ENCODE data around the gene ATP2B1. TPM values are rescaled to one million over a fixed set of nuclear protein-coding genes. Genes with fewer than 3 reads are reported as not detected.

ATP2B1 gene
- total RNA-seq, 1 donor from 2014 or later: 61.2 TPM

GRCh38 chr12:89686311-89686710 is 22.3 kb downstream of the ATP2B1 start:
- H3K27ac Mint-ChIP-seq (ENCODE audit: unreplicated experiment): no peak overlapping the region
- H3K9me3 Mint-ChIP-seq (ENCODE audit: unreplicated experiment): peaks cover 3% of the 10 kb centered on the region
- H3K4me1 Mint-ChIP-seq (ENCODE audit: low read depth, unreplicated experiment): peaks cover 15% of the 10 kb centered on the region
- H3K27me3 Mint-ChIP-seq (ENCODE audit: unreplicated experiment): no peaks in the 10 kb centered on the region
- peaks cover 13% of the 10 kb centered on the region for H3K36me3 Mint-ChIP-seq (ENCODE audit: unreplicated experiment)
- H3K4me3 Mint-ChIP-seq (ENCODE audit: unreplicated experiment): no peak overlapping the region
- DNase-seq: no peak
- TF ChIP-seq CTCF (IDR thresholded peaks at IDR 0.05; ENCODE audit: partially characterized antibody, unreplicated experiment): no peak

GRCh38 chr12:89685363-89685972 is 23.2 kb downstream of the ATP2B1 start:
- TF ChIP-seq CTCF (IDR thresholded peaks at IDR 0.05; ENCODE audit: partially characterized antibody, unreplicated experiment): no peak
- H3K9me3 Mint-ChIP-seq (ENCODE audit: unreplicated experiment): peaks cover 1% of the 10 kb centered on the region

GRCh38 chr12:89684136-89684535 is 24.5 kb downstream of the ATP2B1 start:
- Mint-ChIP-seq H3K4me3 (ENCODE audit: unreplicated experiment) (no peak overlapping the region), H3K27me3 (ENCODE audit: unreplicated experiment) (no peaks in the 10 kb centered on the region), H3K36me3 (ENCODE audit: unreplicated experiment) (peaks cover 31% of the 10 kb centered on the region), H3K27ac (ENCODE audit: unreplicated experiment) (no peak overlapping the region), H3K9me3 (ENCODE audit: unreplicated experiment) (peaks cover 3% of the 10 kb centered on the region), H3K4me1 (ENCODE audit: low read depth, unreplicated experiment) (peaks cover 2% of the 10 kb centered on the region)
- DNase-seq: no peak
- TF ChIP-seq CTCF (IDR thresholded peaks at IDR 0.05; ENCODE audit: partially characterized antibody, unreplicated experiment): no peak

More at GRCh38 chr12:89685363-89685972, 23.2 kb downstream of the ATP2B1 start:
- Mint-ChIP-seq H3K27me3 (ENCODE audit: unreplicated experiment) (no peaks in the 10 kb centered on the region), H3K4me1 (ENCODE audit: low read depth, unreplicated experiment) (peaks cover 10% of the 10 kb centered on the region), H3K4me3 (ENCODE audit: unreplicated experiment) (no peak overlapping the region), H3K36me3 (ENCODE audit: unreplicated experiment) (peaks cover 20% of the 10 kb centered on the region), H3K27ac (ENCODE audit: unreplicated experiment) (no peak overlapping the region)
- no peak for DNase-seq

GRCh38 chr12:89682284-89682683 is 26.4 kb downstream of the ATP2B1 start:
- Mint-ChIP-seq H3K9me3 (ENCODE audit: unreplicated experiment) (peaks cover 3% of the 10 kb centered on the region), H3K36me3 (ENCODE audit: unreplicated experiment) (peaks cover 31% of the 10 kb centered on the region), H3K4me1 (ENCODE audit: low read depth, unreplicated experiment) (peaks cover 3% of the 10 kb centered on the region), H3K4me3 (ENCODE audit: unreplicated experiment) (no peak overlapping the region), H3K27me3 (ENCODE audit: unreplicated experiment) (no peaks in the 10 kb centered on the region), H3K27ac (ENCODE audit: unreplicated experiment) (no peak overlapping the region)
- no peak for DNase-seq
- TF ChIP-seq CTCF (IDR thresholded peaks at IDR 0.05; ENCODE audit: partially characterized antibody, unreplicated experiment): no peak

- TF ChIP-seq CTCF (IDR thresholded peaks at IDR 0.05; ENCODE audit: partially characterized antibody, unreplicated experiment): no peak
- H3K9me3 Mint-ChIP-seq (ENCODE audit: unreplicated experiment): peaks cover 3% of the 10 kb centered on the region
- H3K27ac Mint-ChIP-seq (ENCODE audit: unreplicated experiment): no peak overlapping the region
Observed at GRCh38 chr12:89680409-89680808, 28.2 kb downstream of the ATP2B1 start.

More at GRCh38 chr12:89680409-89680808, 28.2 kb downstream of the ATP2B1 start:
- Mint-ChIP-seq H3K27me3 (ENCODE audit: unreplicated experiment) (no peaks in the 10 kb centered on the region), H3K4me3 (ENCODE audit: unreplicated experiment) (no peak overlapping the region), H3K36me3 (ENCODE audit: unreplicated experiment) (peaks cover 31% of the 10 kb centered on the region), H3K4me1 (ENCODE audit: low read depth, unreplicated experiment) (peaks cover 3% of the 10 kb centered on the region)
- no peak for DNase-seq
